ENCODE data around the gene ASB2. TPM values are rescaled to one million over a fixed set of nuclear protein-coding genes. Genes with fewer than 3 reads are reported as not detected.
A peak's percentile ranks its signal among the peaks of the same experiment; 100 is the strongest.

The ASB2 gene
- total RNA-seq, 1 donor from 2014 or later, result 268 TPM

GRCh38 chr14:93967637-93968250 lies 8.6 kb downstream of the ASB2 start:
- intact Hi-C loops (cut with micrococcal nuclease), result no loop called here

GRCh38 chr14:93965946-93966474 lies 10.4 kb downstream of the ASB2 start:
- ATAC-seq (no peak), DNase-seq (no peak)
- intact Hi-C loops (cut with micrococcal nuclease), result no loop called here

More at GRCh38 chr14:93967637-93968250, 8.6 kb downstream of the ASB2 start:
- no peak for ATAC-seq
- no peak for DNase-seq

- intact Hi-C loops (cut with micrococcal nuclease), result no loop called here
- DNase-seq, result no peak
- ATAC-seq, result no peak
Measured at GRCh38 chr14:93965287-93965821, 11.0 kb downstream of the ASB2 start.

- ATAC-seq, result no peak
- DNase-seq, result no peak
- intact Hi-C loops (cut with micrococcal nuclease), result no loop called here
Measured at GRCh38 chr14:93964820-93965286, 11.5 kb downstream of the ASB2 start.

GRCh38 chr14:93964281-93964680 lies 12.1 kb downstream of the ASB2 start:
- ATAC-seq, result no peak
- DNase-seq, result no peak
- intact Hi-C loops (cut with micrococcal nuclease), result no loop called here

- intact Hi-C loops (cut with micrococcal nuclease), result no loop called here
- no peak for DNase-seq
- no peak for ATAC-seq
Measured at GRCh38 chr14:93963692-93964091, 12.7 kb downstream of the ASB2 start.

GRCh38 chr14:93962701-93963601 lies 13.4 kb downstream of the ASB2 start:
- intact Hi-C loops (cut with micrococcal nuclease), result no loop called here
- no peak for ATAC-seq
- DNase-seq, result no peak

- intact Hi-C loops (cut with micrococcal nuclease), result no loop called here
- DNase-seq (no peak), ATAC-seq (no peak)
Measured at GRCh38 chr14:93961620-93962019, 14.8 kb downstream of the ASB2 start.

- intact Hi-C loops (cut with micrococcal nuclease), result no loop called here
- ATAC-seq, result no peak
- DNase-seq, result no peak
Measured at GRCh38 chr14:93960774-93961438, 15.5 kb downstream of the ASB2 start.

- DNase-seq (no peak), ATAC-seq (no peak)
- intact Hi-C loops (cut with micrococcal nuclease), result no loop called here
Measured at GRCh38 chr14:93960108-93960475, 16.3 kb downstream of the ASB2 start.

GRCh38 chr14:93959239-93960107 lies 16.9 kb downstream of the ASB2 start:
- ATAC-seq (peak; percentile 39), DNase-seq (peak; percentile 60)
- intact Hi-C loops (cut with micrococcal nuclease), result no loop called here

GRCh38 chr14:93958567-93959238 lies 17.7 kb downstream of the ASB2 start:
- no peak for DNase-seq
- intact Hi-C loops (cut with micrococcal nuclease), result no loop called here
- ATAC-seq, result no peak

GRCh38 chr14:93957751-93958566 lies 18.4 kb downstream of the ASB2 start:
- ATAC-seq (no peak), DNase-seq (no peak)

GRCh38 chr14:93957333-93957710 lies 19.0 kb downstream of the ASB2 start:
- DNase-seq (peak; percentile 33), ATAC-seq (peak; percentile 15)
- intact Hi-C loops (cut with micrococcal nuclease), result no loop called here

More at GRCh38 chr14:93957751-93958566, 18.4 kb downstream of the ASB2 start:
- intact Hi-C loops (cut with micrococcal nuclease), result no loop called here

GRCh38 chr14:93956514-93957332 lies 19.6 kb downstream of the ASB2 start:
- intact Hi-C loops (cut with micrococcal nuclease), result no loop called here
- DNase-seq (peak; percentile 66), ATAC-seq (peak; percentile 82)

GRCh38 chr14:93955850-93956481 lies 20.4 kb downstream of the ASB2 start:
- DNase-seq, result no peak
- intact Hi-C loops (cut with micrococcal nuclease), result no loop called here
- no peak for ATAC-seq

Measured in left ventricle myocardium superior (tissue), 1 donor.